Neural cell (in vitro differentiated cells): ENCODE data around the gene CRKL. TPM values are rescaled to one million over a fixed set of nuclear protein-coding genes. Genes with fewer than 3 reads are reported as not detected.

Experiments
- H2AFZ ChIP-seq: fragments of 200-600, 300-800 bp; sonication (generic), shearing (Covaris generic); 2 replicates; pipeline ENCODE4 v1.6.0; 2014; ENCODE audit warnings: low read depth, mild to moderate bottlenecking, antibody characterized with exemption, low read length, moderate library complexity
- H3F3A ChIP-seq: fragments of 200-600 bp; shearing (Covaris generic); 2 replicates; pipeline ENCODE4 v1.6.1; 2016; ENCODE audit warnings: mild to moderate bottlenecking, moderate library complexity, mixed read lengths, antibody characterized with exemption, low read length; ENCODE audit not compliant: insufficient read depth, poor library complexity, severe bottlenecking
- H3K27ac ChIP-seq: fragments of 200-600, 300-800 bp; sonication (generic), shearing (Covaris generic); 2 replicates; pipeline ENCODE4 v1.5.1; 2014; ENCODE audit warnings: mild to moderate bottlenecking, low read length, moderate library complexity
- H3K27me3 ChIP-seq: fragments of 300-800, 200-600 bp; sonication (generic), shearing (Covaris generic); 2 replicates; pipeline ENCODE4 v1.6.0; 2014; ENCODE audit warnings: mild to moderate bottlenecking, low read depth, low read length, moderate library complexity; ENCODE audit not compliant: insufficient read depth
- H3K36me3 ChIP-seq: fragments of 300-800, 200-600 bp; sonication (generic), shearing (Covaris generic); 2 replicates; pipeline ENCODE4 v1.5.1; 2014; ENCODE audit warnings: mild to moderate bottlenecking, antibody characterized with exemption, low read length, moderate library complexity; ENCODE audit not compliant: insufficient read depth
- H3K4me2 ChIP-seq: fragments of 300-800, 200-600 bp; sonication (generic), shearing (Covaris generic); 2 replicates; pipeline ENCODE4 v1.6.0; 2014; ENCODE audit warnings: mild to moderate bottlenecking, low read length
- H3K4me3 ChIP-seq: fragments of 300-800, 200-600 bp; sonication (generic), shearing (Covaris generic); 2 replicates; pipeline ENCODE4 v1.5.1; 2014; ENCODE audit warnings: mild to moderate bottlenecking, low read length, moderate library complexity
- H3K79me2 ChIP-seq: fragments of 200-600 bp; shearing (Covaris generic); replicated peaks from 2 replicates; pipeline ENCODE4 v1.6.0; 2014; ENCODE audit warnings: mild to moderate bottlenecking, low read length, moderate library complexity; ENCODE audit not compliant: insufficient read depth
- H3K9ac ChIP-seq: fragments of 300-800, 200-600 bp; sonication (generic), shearing (Covaris generic); 2 replicates; pipeline ENCODE4 v1.6.1; 2016; ENCODE audit warnings: mild to moderate bottlenecking, low read length, mixed read lengths
- H3K9me2 ChIP-seq: fragments of 200-600 bp; shearing (Covaris generic); 2 replicates; pipeline ENCODE4 v1.6.1; 2016; ENCODE audit warnings: mild to moderate bottlenecking, low read length, mixed read lengths; ENCODE audit not compliant: insufficient read depth
- H3K9me3 ChIP-seq: fragments of 200-600, 300-800 bp; sonication (generic), shearing (Covaris generic); 2 replicates; pipeline ENCODE4 v1.6.1; 2016; ENCODE audit warnings: mild to moderate bottlenecking, mixed run types, low read length, moderate library complexity, mixed read lengths
- H4K20me1 ChIP-seq: fragments of 200-600 bp; shearing (Covaris generic); 2 replicates; pipeline ENCODE4 v1.6.1; 2016; ENCODE audit warnings: mild to moderate bottlenecking, mixed run types; ENCODE audit not compliant: insufficient read depth
- CTCF ChIP-seq: fragments of 450-650 bp; IDR thresholded peaks from 2 replicates; pipeline ENCODE4 v1.5.1; 2014; ENCODE audit warnings: antibody characterized with exemption, mild to moderate bottlenecking, moderate library complexity; ENCODE audit not compliant: poor library complexity, severe bottlenecking
- EP300 ChIP-seq: fragments of 450-650 bp; conservative IDR thresholded peaks from 2 replicates; pipeline ENCODE4 v1.6.1; 2014; ENCODE audit warnings: antibody characterized with exemption, mild to moderate bottlenecking, moderate library complexity; ENCODE audit not compliant: poor library complexity, severe bottlenecking
- EZH2 ChIP-seq: fragments of 200-600, 300-800 bp; shearing (Covaris generic), sonication (generic); IDR thresholded peaks from 2 replicates; pipeline ENCODE4 v1.6.1; 2014; ENCODE audit warnings: antibody characterized with exemption, low read length, borderline replicate concordance, mild to moderate bottlenecking; ENCODE audit not compliant: insufficient read depth, poor library complexity, severe bottlenecking
- MXI1 ChIP-seq: fragments of 450-650 bp; conservative IDR thresholded peaks from 2 replicates; pipeline ENCODE4 v1.6.1; 2014; ENCODE audit warnings: antibody characterized with exemption, mild to moderate bottlenecking; ENCODE audit not compliant: poor library complexity, severe bottlenecking
- POLR2AphosphoS5 ChIP-seq: IDR thresholded peaks from 2 replicates; pipeline ENCODE4 v1.6.1; 2012
- RAD21 ChIP-seq: fragments of 450-650 bp; conservative IDR thresholded peaks from 2 replicates; pipeline ENCODE4 v1.6.1; 2014; ENCODE audit warnings: antibody characterized with exemption, mild to moderate bottlenecking, moderate library complexity
- REST ChIP-seq: IDR thresholded peaks from 2 replicates; pipeline ENCODE4 v1.6.1; 2012; ENCODE audit warnings: borderline replicate concordance
- SMC3 ChIP-seq: fragments of 450-650 bp; conservative IDR thresholded peaks from 2 replicates; pipeline ENCODE4 v1.6.1; 2014; ENCODE audit warnings: antibody characterized with exemption, mild to moderate bottlenecking, moderate library complexity; ENCODE audit not compliant: poor library complexity
- TAF1 ChIP-seq: IDR thresholded peaks from 2 replicates; pipeline ENCODE4 v1.6.1; 2012; ENCODE audit warnings: low read depth
- polyA plus RNA-seq: library from polyadenylated mRNA; depleted of rRNA; stranded (reverse); fragments of >200 nt; gene quantifications from 2 replicates; pipeline ENCODE4 v1.2.3, GENCODE V29; 2014

Gene CRKL
- polyA plus RNA-seq, 1 donor from 2014 or later, result 46.8 TPM

GRCh38 chr22:20909543-20910303 lies 7.5 kb upstream of the CRKL start:
- Histone ChIP-seq H3K27ac (no peak overlapping the region), H3K9me3 (no peaks in the 10 kb centered on the region), H3K9me2 (no peaks in the 10 kb centered on the region), H4K20me1 (no peaks in the 10 kb centered on the region), H3K79me2 (no peaks in the 10 kb centered on the region), H3F3A (no peaks in the 10 kb centered on the region), H3K36me3 (no peaks in the 10 kb centered on the region), H3K9ac (no peak overlapping the region), H2AFZ (no peak overlapping the region), H3K4me2 (no peak overlapping the region), H3K4me3 (no peak overlapping the region), H3K27me3 (no peaks in the 10 kb centered on the region)
- TF ChIP-seq REST, result no peak
- no peak for TF ChIP-seq MXI1
- no peak for TF ChIP-seq CTCF
- TF ChIP-seq SMC3, result no peak
- TF ChIP-seq POLR2AphosphoS5, result no peak
- TF ChIP-seq EZH2, result no peak
- no peak for TF ChIP-seq TAF1
- TF ChIP-seq RAD21, result no peak
- no peak for TF ChIP-seq EP300

DNA sequence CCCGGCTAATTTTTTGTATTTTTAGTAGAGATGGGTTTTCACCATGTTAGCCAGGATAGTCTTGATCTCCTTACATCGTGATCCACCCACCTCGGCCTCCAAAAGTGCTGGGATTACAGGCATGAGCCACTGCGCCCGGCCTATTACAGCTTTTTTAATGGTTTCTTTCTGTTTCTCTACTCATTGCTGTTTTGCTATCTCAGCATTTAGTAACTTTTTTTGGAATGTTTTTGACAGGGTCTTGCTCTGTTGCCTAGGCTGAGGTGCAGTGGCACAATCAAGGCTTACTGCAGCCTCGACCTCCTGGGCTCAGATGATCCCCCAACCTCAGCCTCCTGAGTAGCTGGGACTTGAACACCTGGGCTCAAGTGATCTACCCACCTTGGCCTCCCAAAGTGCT lies 4.7 kb upstream of the CRKL start:
- Histone ChIP-seq H3K9me2 (no peaks in the 10 kb centered on the region), H3K27ac (no peak overlapping the region), H3F3A (no peaks in the 10 kb centered on the region), H3K79me2 (no peaks in the 10 kb centered on the region), H4K20me1 (no peaks in the 10 kb centered on the region), H3K27me3 (no peaks in the 10 kb centered on the region), H3K36me3 (no peaks in the 10 kb centered on the region), H3K4me3 (no peak overlapping the region), H3K9ac (no peak overlapping the region), H3K9me3 (no peaks in the 10 kb centered on the region), H3K4me2 (no peak overlapping the region), H2AFZ (no peak overlapping the region)
- TF ChIP-seq TAF1 (no peak), RAD21 (no peak), EZH2 (no peak), REST (no peak), SMC3 (no peak), MXI1 (no peak), CTCF (no peak)
